LNCaP clone FGC (cell line): ENCODE data around the gene ZNF365.

Source experiments
- DNase-seq: peaks from one replicate; pipeline ENCODE4 v3.0.0-alpha.2; 2011; ENCODE audit warnings: low read depth
- H3K4me3 ChIP-seq: 2 replicates; pipeline ENCODE4 v1.5.1; 2011; ENCODE audit warnings: mild to moderate bottlenecking, low read depth, low read length, control low read depth
- CTCF ChIP-seq: IDR thresholded peaks from 2 replicates; pipeline ENCODE4 v1.5.1; 2012; ENCODE audit warnings: mild to moderate bottlenecking; ENCODE audit not compliant: control insufficient read depth, insufficient read depth; ENCODE audit errors: extremely low read depth

ZNF365 gene

GRCh38 chr10:62384447-62385081 lies 10.4 kb downstream of the ZNF365 start:
- TF ChIP-seq CTCF: no peak
- H3K4me3 ChIP-seq: no peak overlapping the region
- DNase-seq: no peak

GRCh38 chr10:62386356-62387320 lies 12.5 kb downstream of the ZNF365 start:
- no peak for TF ChIP-seq CTCF
- DNase-seq: no peak
- no peak overlapping the region for H3K4me3 ChIP-seq

GRCh38 chr10:62388328-62388727 lies 14.2 kb downstream of the ZNF365 start:
- no peak for TF ChIP-seq CTCF
- DNase-seq: no peak
- no peak overlapping the region for H3K4me3 ChIP-seq

- DNase-seq: no peak
- TF ChIP-seq CTCF: no peak
- no peak overlapping the region for H3K4me3 ChIP-seq
These were observed 16.5 kb downstream of the ZNF365 start for GRCh38 chr10:62390497-62391176.

- no peak overlapping the region for H3K4me3 ChIP-seq
- DNase-seq: no peak
- TF ChIP-seq CTCF: no peak
These were observed 19.1 kb downstream of the ZNF365 start for GRCh38 chr10:62393237-62393636.

- no peak overlapping the region for H3K4me3 ChIP-seq
- no peak for DNase-seq
- TF ChIP-seq CTCF: no peak
These were observed 20.4 kb downstream of the ZNF365 start for GRCh38 chr10:62394556-62395018.
